HEK293 (cell line): ENCODE data around the gene DCTN2.
A peak's percentile ranks its signal among the peaks of the same experiment; 100 is the strongest.
"Not testable (repeated sequence)": the region's sequence is repeated elsewhere in the genome, so short reads cannot be mapped to it uniquely, and the experiment has no call there.

ENCODE experiments used
- CTCF ChIA-PET: fragments of 350-600 bp; formaldehyde crosslinking; extraction: SDS; loops from one replicate; lab custom pipeline; 2021; ENCODE audit warnings: antibody characterized with exemption; lab: Yijun Ruan, JAX
- POLR2A ChIA-PET: fragments of 300-600 bp; formaldehyde crosslinking; extraction: SDS; loops from one replicate; lab custom pipeline; 2020; ENCODE audit warnings: antibody characterized with exemption, inconsistent platforms; lab: Yijun Ruan, JAX
- H3K27ac ChIP-seq: fragments of 200-500 bp; sonication (Bioruptor generic); 2 replicates; pipeline ENCODE4 v1.5.1; 2014; ENCODE audit warnings: low read depth, low read length, control low read depth, inconsistent platforms; ENCODE audit errors: extremely low read depth
- H3K36me3 ChIP-seq, 2 experiments: fragments of 200-500 bp in 1 of 2; sonication (Bioruptor generic) in 1 of 2; 1 replicate in 1 of 2; 2 replicates in 1 of 2; pipeline ENCODE4 v1.5.1; 2014 to 2017; ENCODE audit warnings: inconsistent platforms in 2 of 2, low read length in 2 of 2; ENCODE audit not compliant: control insufficient read depth in 2 of 2, insufficient read depth in 1 of 2
- H3K4me1 ChIP-seq: fragments of 200-500 bp; sonication (Bioruptor generic); 2 replicates; pipeline ENCODE4 v1.5.1; 2014; ENCODE audit warnings: mild to moderate bottlenecking, low read length, inconsistent platforms; ENCODE audit not compliant: control insufficient read depth, insufficient read depth
- H3K4me3 ChIP-seq: 2 replicates; pipeline ENCODE4 v1.5.1; 2011; ENCODE audit warnings: low read depth, mild to moderate bottlenecking, control low read depth, low read length, moderate library complexity
- H3K9me3 ChIP-seq: fragments of 200-500 bp; sonication (Bioruptor generic); 2 replicates; pipeline ENCODE4 v1.5.1; 2014; ENCODE audit warnings: low read depth, low read length, inconsistent platforms; ENCODE audit not compliant: control insufficient read depth, insufficient read depth
- AEBP2 ChIP-seq: fragments of 450-650 bp; formaldehyde crosslinking; IDR thresholded peaks from 2 replicates; pipeline ENCODE4 v1.5.1; 2016; ENCODE audit warnings: missing biosample characterization, missing genetic modification characterization, borderline replicate concordance
- EGR2 ChIP-seq: fragments of 450-650 bp; formaldehyde crosslinking; IDR thresholded peaks from 2 replicates; pipeline ENCODE4 v1.5.1; 2016; ENCODE audit warnings: low read depth, missing biosample characterization, missing genetic modification characterization
- HOXD13 ChIP-seq: sonication (generic); formaldehyde crosslinking; IDR thresholded peaks from 2 replicates; pipeline ENCODE4 v1.8.0; 2022; ENCODE audit warnings: missing genetic modification reagents, borderline replicate concordance
- MYNN ChIP-seq: fragments of 450-650 bp; formaldehyde crosslinking; IDR thresholded peaks from 2 replicates; pipeline ENCODE4 v1.5.1; 2016; ENCODE audit warnings: missing biosample characterization, missing genetic modification characterization, borderline replicate concordance
- PRDM1 ChIP-seq: fragments of 450-650 bp; formaldehyde crosslinking; IDR thresholded peaks from 2 replicates; pipeline ENCODE4; 2016; ENCODE audit warnings: missing biosample characterization, missing genetic modification characterization
- PRDM10 ChIP-seq: fragments of 450-650 bp; formaldehyde crosslinking; IDR thresholded peaks from 2 replicates; pipeline ENCODE4 v1.5.1; 2016; ENCODE audit warnings: missing biosample characterization, missing genetic modification characterization
- SCRT2 ChIP-seq: fragments of 450-650 bp; formaldehyde crosslinking; IDR thresholded peaks from 2 replicates; pipeline ENCODE4 v1.5.1; 2016; ENCODE audit warnings: missing biosample characterization, missing genetic modification characterization
- WT1 ChIP-seq: fragments of 450-650 bp; formaldehyde crosslinking; IDR thresholded peaks from 2 replicates; pipeline ENCODE4 v1.5.1; 2016; ENCODE audit warnings: missing biosample characterization, missing genetic modification characterization
- ZBTB44 ChIP-seq: fragments of 450-650 bp; IDR thresholded peaks from 2 replicates; pipeline ENCODE4 v1.5.1; 2018; ENCODE audit warnings: missing biosample characterization, mild to moderate bottlenecking, missing genetic modification characterization
- ZNF148 ChIP-seq: fragments of 450-650 bp; formaldehyde crosslinking; IDR thresholded peaks from 2 replicates; pipeline ENCODE4 v1.5.0; 2017; ENCODE audit warnings: missing biosample characterization, missing genetic modification characterization, borderline replicate concordance
- ZNF155 ChIP-seq: fragments of 450-650 bp; formaldehyde crosslinking; IDR thresholded peaks from 2 replicates; pipeline ENCODE4 v1.5.1; 2016; ENCODE audit warnings: missing biosample characterization, missing genetic modification characterization
- ZNF175 ChIP-seq: fragments of 450-650 bp; formaldehyde crosslinking; IDR thresholded peaks from 2 replicates; pipeline ENCODE4 v1.5.1; 2016; ENCODE audit warnings: missing biosample characterization, missing genetic modification characterization
- ZNF394 ChIP-seq: fragments of 450-650 bp; formaldehyde crosslinking; IDR thresholded peaks from 2 replicates; pipeline ENCODE4 v1.5.1; 2016; ENCODE audit warnings: missing biosample characterization, missing genetic modification characterization, mild to moderate bottlenecking, moderate library complexity, borderline replicate concordance
- ZNF48 ChIP-seq: fragments of 450-650 bp; formaldehyde crosslinking; IDR thresholded peaks from 2 replicates; pipeline ENCODE4 v1.5.1; 2016; ENCODE audit warnings: missing biosample characterization, missing genetic modification characterization
- ZNF600 ChIP-seq: fragments of 450-650 bp; formaldehyde crosslinking; IDR thresholded peaks from 2 replicates; pipeline ENCODE4 v1.5.1; 2016; ENCODE audit warnings: missing biosample characterization, missing genetic modification characterization
- ZNF791 ChIP-seq: fragments of 450-650 bp; formaldehyde crosslinking; IDR thresholded peaks from 2 replicates; pipeline ENCODE4 v1.5.1; 2016; ENCODE audit warnings: missing biosample characterization, missing genetic modification characterization

Gene DCTN2

GRCh38 chr12:57590479-57590863 lies 43.5 kb upstream of the DCTN2 start:
- ChIA-PET CTCF (interaction anchor here (0.6 to 1.6 kb wide), 5 partner anchors 10 to 146 kb away, joined by 3 to 5 read pairs (median 3); no protein-coding TSS in a partner anchor), POLR2A (interaction anchor here (1.4 to 2.6 kb wide), 3 partner anchors 10 to 67 kb away, joined by 3 to 9 read pairs (median 5); no protein-coding TSS in a partner anchor)
- Histone ChIP-seq H3K4me3 (peak overlapping the region; percentile 87), H3K9me3 (no peaks in the 10 kb centered on the region), H3K27ac (no peak overlapping the region; the same call in 1 of the 2 replicates), H3K36me3 (peaks cover 10 to 11% of the 10 kb centered on the region in 2 experiments; a peak in 2 of 3 replicates), H3K4me1 (peaks cover 5% of the 10 kb centered on the region)
- TF ChIP-seq ZBTB44 (no peak), PRDM10 (tag by site-specific recombination) (peak; percentile 89)

- not testable (repeated sequence) for H3K36me3 ChIP-seq, H3K4me1 ChIP-seq, H3K9me3 ChIP-seq, H3K4me3 ChIP-seq, H3K27ac ChIP-seq
- TF ChIP-seq WT1 (tag by site-specific recombination) (peak; percentile 50), SCRT2 (tag by site-specific recombination) (peak; percentile 80)
- ChIA-PET POLR2A (interaction anchor here (0.6 kb wide), 1 partner anchor 88 kb away, joined by 3 read pairs; no protein-coding TSS in a partner anchor), CTCF (interaction anchor here (1.0 to 1.6 kb wide), 2 partner anchors 8 to 32 kb away, joined by 4 to 5 read pairs; no protein-coding TSS in a partner anchor)
These were observed 42.1 kb upstream of the DCTN2 start for GRCh38 chr12:57588951-57589610.

DNA sequence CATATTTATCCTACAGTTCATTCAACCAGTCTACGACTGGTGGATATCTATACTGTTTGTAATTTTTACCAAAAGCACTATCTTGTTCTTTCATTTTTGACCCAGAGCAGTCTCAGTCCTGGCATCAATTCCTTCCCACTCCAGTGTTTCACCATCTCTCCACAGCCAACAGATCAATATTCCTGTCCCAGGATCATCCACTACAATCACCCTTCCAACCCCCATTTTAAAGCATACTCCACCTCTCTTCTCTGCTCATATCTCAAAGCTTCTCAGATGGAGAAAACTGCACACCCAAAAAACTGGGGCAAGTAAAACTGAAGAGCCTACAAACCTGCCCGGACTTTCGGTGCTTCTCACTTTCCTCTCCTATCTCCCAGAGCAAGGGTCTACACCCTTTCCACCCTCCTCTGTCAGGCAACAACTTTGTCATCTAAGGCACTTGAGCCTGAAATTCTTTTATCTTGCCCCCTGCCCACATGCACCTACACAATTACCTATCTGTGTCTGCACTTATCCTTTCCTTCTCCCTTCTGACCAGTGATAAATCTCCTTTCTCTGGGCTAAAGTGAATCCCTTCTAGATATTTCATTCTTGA lies 39.9 kb upstream of the DCTN2 start:
- Histone ChIP-seq H3K4me1 (peaks cover 5% of the 10 kb centered on the region), H3K4me3 (no peak overlapping the region), H3K36me3 (peaks cover 0 to 13% of the 10 kb centered on the region in 2 experiments; a peak in 1 of 3 replicates)
- ChIA-PET POLR2A (no interaction called here), CTCF (interaction anchor here (0.8 to 4.2 kb wide), 2 partner anchors 12 to 46 kb away, joined by 4 to 37 read pairs; partner anchors contain the start of gene B4GALNT1)
- no peak for TF ChIP-seq ZNF600 (tag by site-specific recombination)
- no peak for TF ChIP-seq MYNN (tag by site-specific recombination)
- peak; percentile 73 for TF ChIP-seq PRDM1 (tag by site-specific recombination)
- peak; percentile 41; the same call in 1 of the 2 replicates for TF ChIP-seq EGR2
- TF ChIP-seq, all 188 proteins: peak for 2
- H3K9me3 ChIP-seq: no peaks in the 10 kb centered on the region
- no peak overlapping the region for H3K27ac ChIP-seq

- POLR2A ChIA-PET: no interaction called here
- H3K36me3 ChIP-seq: peaks cover 0 to 20% of the 10 kb centered on the region in 2 experiments; a peak in 1 of 3 replicates
- CTCF ChIA-PET: interaction anchor here (3.2 to 6.6 kb wide), 4 partner anchors 11 to 150 kb away, joined by 31 to 113 read pairs (median 36); partner anchors contain the start of gene B4GALNT1
- no peaks in the 10 kb centered on the region for H3K9me3 ChIP-seq
- H3K4me1 ChIP-seq: peaks cover 5% of the 10 kb centered on the region
- no peak overlapping the region for H3K27ac ChIP-seq
- no peak overlapping the region for H3K4me3 ChIP-seq
- TF ChIP-seq HOXD13 (CRISPR knock-in tag) (no peak), AEBP2 (tag by site-specific recombination) (no peak), ZNF148 (tag by site-specific recombination) (no peak), ZNF791 (tag by site-specific recombination) (no peak), ZNF155 (no peak), ZNF394 (no peak), ZNF48 (tag by site-specific recombination) (no peak), ZNF175 (tag by site-specific recombination) (no peak)
These were observed 39.1 kb upstream of the DCTN2 start for GRCh38 chr12:57586128-57586527.
